ENCODE results near the gene ZNF154.

DNA sequence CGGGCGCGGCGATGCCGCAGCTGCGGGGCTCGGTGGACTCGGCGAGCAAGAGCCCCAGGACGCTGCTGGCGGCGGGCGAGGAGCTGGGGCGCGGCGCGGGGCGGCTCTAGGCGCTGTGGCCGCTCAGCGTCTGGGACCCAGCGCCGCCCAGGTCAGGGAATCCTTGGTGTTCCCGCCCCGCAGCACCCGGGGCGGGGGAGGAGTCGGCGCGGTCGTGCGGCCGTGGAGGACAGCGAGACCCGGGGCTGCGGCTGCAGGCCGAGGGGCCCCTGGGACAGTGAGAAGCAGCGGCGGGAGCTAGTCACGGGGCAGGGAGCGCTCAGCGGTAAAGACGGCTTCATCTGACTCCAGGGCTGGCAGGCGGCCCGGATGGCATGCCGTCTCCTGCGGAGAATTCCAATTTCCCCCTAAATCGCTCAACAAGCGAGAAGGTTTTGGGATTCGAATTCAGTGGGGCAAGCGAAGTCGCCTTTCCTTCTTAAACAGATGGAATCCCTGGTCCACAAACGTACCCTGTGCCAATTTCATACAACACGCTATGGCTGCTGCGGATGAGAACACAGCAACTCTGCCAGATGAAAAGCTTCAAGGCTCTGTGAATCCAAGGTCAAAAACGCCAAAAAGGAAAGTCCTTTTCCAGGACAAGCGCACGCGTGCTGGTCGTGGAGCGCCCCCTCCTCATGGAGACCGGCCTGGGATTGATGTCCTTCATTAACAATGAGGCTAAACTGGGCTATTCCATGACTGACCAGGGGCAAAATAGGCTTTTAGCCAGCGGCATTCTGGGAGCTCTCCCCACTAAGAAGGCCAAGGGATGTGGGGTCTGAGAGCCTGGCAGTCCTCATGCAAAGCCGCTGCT is 44.5 kb downstream of the ZNF154 start:
- no peak for TF ChIP-seq EP300 (IDR thresholded peaks at IDR 0.05; ENCODE audit: low read depth)
- TF ChIP-seq CTCF (IDR thresholded peaks at IDR 0.05), result no peak

All from transverse colon (tissue), 3 donors.